HG02852 (cell line): Measurements from ENCODE around the gene CDH19.

Experiments used
- ATAC-seq: cut with Tn5 transposase; IDR thresholded peaks from one replicate; pipeline ENCODE4 v1.9.1; 2021; ENCODE audit warnings: mild to moderate bottlenecking, moderate library complexity; ENCODE audit not compliant: unreplicated experiment

The CDH19 gene

GRCh38 chr18:66603941-66604627 is at the start of gene CDH19:
Gene CDH19 (minus strand): TSS chr18:66604090. CDS start chr18:66572204, 31,886 bp downstream.
- ATAC-seq, result no peak

- ATAC-seq, result no peak
These were observed 43.8 kb upstream of the CDH19 start for GRCh38 chr18:66647671-66648070.

- ATAC-seq, result no peak
These were observed 42.7 kb upstream of the CDH19 start for GRCh38 chr18:66646609-66647008.

GRCh38 chr18:66645983-66646382 is 42.1 kb upstream of the CDH19 start:
- ATAC-seq, result no peak

GRCh38 chr18:66641056-66641455 is 37.2 kb upstream of the CDH19 start:
- no peak for ATAC-seq

- no peak for ATAC-seq
These were observed 36.5 kb upstream of the CDH19 start for GRCh38 chr18:66640431-66640830.

- ATAC-seq, result no peak
These were observed 35.2 kb upstream of the CDH19 start for GRCh38 chr18:66638856-66639629.

- ATAC-seq, result no peak
These were observed 31.5 kb upstream of the CDH19 start for GRCh38 chr18:66635342-66635741.

GRCh38 chr18:66632756-66633155 is 28.9 kb upstream of the CDH19 start:
- ATAC-seq, result no peak

GRCh38 chr18:66630831-66631230 is 26.9 kb upstream of the CDH19 start:
- no peak for ATAC-seq

- no peak for ATAC-seq
These were observed 19.9 kb upstream of the CDH19 start for GRCh38 chr18:66623821-66624220.

GRCh38 chr18:66621816-66622576 is 18.1 kb upstream of the CDH19 start:
- no peak for ATAC-seq

GRCh38 chr18:66616523-66616983 is 12.7 kb upstream of the CDH19 start:
- peak; percentile 72 for ATAC-seq

- no peak for ATAC-seq
These were observed 11.3 kb upstream of the CDH19 start for GRCh38 chr18:66615176-66615575.

- ATAC-seq, result no peak
These were observed 3.7 kb upstream of the CDH19 start for GRCh38 chr18:66607632-66608031.

GRCh38 chr18:66601649-66602048 is 2.2 kb downstream of the CDH19 start:
- no peak for ATAC-seq

GRCh38 chr18:66599190-66599589 is 4.7 kb downstream of the CDH19 start:
- ATAC-seq, result no peak

GRCh38 chr18:66587430-66587829 is 16.5 kb downstream of the CDH19 start:
- no peak for ATAC-seq

GRCh38 chr18:66582211-66582610 is 21.7 kb downstream of the CDH19 start:
- no peak for ATAC-seq

GRCh38 chr18:66575263-66575662 is 28.6 kb downstream of the CDH19 start:
- ATAC-seq, result no peak

GRCh38 chr18:66571845-66572244 is 32.0 kb downstream of the CDH19 start:
- ATAC-seq, result no peak

GRCh38 chr18:66566616-66567015 is 37.3 kb downstream of the CDH19 start:
- ATAC-seq, result no peak
